Spleen (tissue), 11 donors: Measurements from ENCODE around the gene FOXQ1. TPM values are rescaled to one million over a fixed set of nuclear protein-coding genes. Genes with fewer than 3 reads are reported as not detected.

Experiments used
- DNase-seq: peaks from one replicate; pipeline ENCODE4 v3.0.0-alpha.2; 2020
- H3K27ac ChIP-seq, 8 donors: fragments of 200-600 bp; sonication (generic) in 7 of 8; 1 replicate in 4 of 8; 2 replicates in 4 of 8; pipeline versions ENCODE4 v1.5.0 to v1.8.0; 2016 to 2021; ENCODE audit warnings: inconsistent platforms in 4 of 8, mild to moderate bottlenecking in 4 of 8, moderate library complexity in 1 of 8
- H3K27me3 ChIP-seq, 7 donors: fragments of 200-600 bp; sonication (generic) in 6 of 7; replicated peaks in 1 of 7; 1 replicate in 4 of 7; 2 replicates in 3 of 7; pipeline versions ENCODE4 v1.5.0 to v1.8.0; 2016 to 2021; ENCODE audit warnings: inconsistent platforms in 3 of 7, mild to moderate bottlenecking in 1 of 7
- H3K36me3 ChIP-seq, 6 donors: fragments of 200-600 bp; sonication (generic) in 5 of 6; 1 replicate in 4 of 6; 2 replicates in 2 of 6; pipeline versions ENCODE4 v1.5.0 to v1.8.0; 2016 to 2021; ENCODE audit warnings: inconsistent platforms in 2 of 6
- H3K4me1 ChIP-seq, 6 donors: fragments of 200-600 bp; sonication (generic) in 5 of 6; 1 replicate in 3 of 6; 2 replicates in 3 of 6; pipeline versions ENCODE4 v1.5.0 to v1.8.0; 2016 to 2021; ENCODE audit warnings: inconsistent platforms in 3 of 6
- H3K4me3 ChIP-seq, 8 donors: fragments of 200-600 bp; sonication (generic) in 7 of 8; 1 replicate in 4 of 8; 2 replicates in 4 of 8; pipeline versions ENCODE4 v1.5.0 to v1.8.0; 2016 to 2021; ENCODE audit warnings: inconsistent platforms in 4 of 8, mild to moderate bottlenecking in 4 of 8, moderate library complexity in 2 of 8
- H3K9me3 ChIP-seq, 8 donors: fragments of 200-600 bp; sonication (generic) in 7 of 8; 1 replicate in 4 of 8; 2 replicates in 4 of 8; pipeline versions ENCODE4 v1.5.0 to v1.8.0; 2016 to 2021; ENCODE audit warnings: inconsistent platforms in 4 of 8
- CTCF ChIP-seq, 11 experiments: fragments of 200-600 bp in 7 of 11; fragments of 450-650 bp in 4 of 11; sonication (generic) in 4 of 11; IDR thresholded peaks in 8 of 11; conservative IDR thresholded peaks in 3 of 11; 1 replicate in 7 of 11; 2 replicates in 4 of 11; pipeline versions ENCODE4 v1.4.0 to v1.8.0; 2016 to 2021; ENCODE audit warnings: antibody characterized with exemption in 11 of 11, inconsistent platforms in 4 of 11, mild to moderate bottlenecking in 1 of 11
- POLR2A ChIP-seq, 3 donors: fragments of 450-650 bp; IDR thresholded peaks; one replicate each; pipeline ENCODE4 v1.5.1; 2017; ENCODE audit warnings: antibody characterized with exemption in 3 of 3, mild to moderate bottlenecking in 1 of 3
- POLR2AphosphoS5 ChIP-seq, 3 donors: sonication (generic); formaldehyde crosslinking; IDR thresholded peaks; one replicate each; pipeline ENCODE4 v1.5.1; 2017; ENCODE audit warnings: antibody characterized with exemption in 3 of 3
- WGBS, 5 donors: extraction: QIAGEN DNeasy Blood & Tissue Kit in 3 of 5; methylation state at CpG; one replicate each; pipeline versions ENCODE4 v1.1.5 to v1.1.7; 2013 to 2018; 5-methylcytosine and 5-hydroxymethylcytosine counted together
- intact Hi-C: fragments of 100-400 bp; cut with DNase I; formaldehyde crosslinking; loops from one replicate; pipeline ENCODE4 v1.15.0; 2023; ENCODE audit warnings: low total_unique reads
- polyA plus RNA-seq, 3 donors: library from polyadenylated mRNA; stranded (reverse); fragments of 200-250 nt; gene quantifications; one replicate each; pipeline ENCODE4 v1.2.1, GENCODE V29; 2013
- total RNA-seq, 7 donors: library from RNA; depleted of rRNA in 3 of 7; stranded (reverse); fragments of >200 nt in 3 of 7; fragmentation: NEBNext Ultra II Directional in 4 of 7; extraction: Animal tissue kit (Norgen Biotek cat#: 25700) in 4 of 7; gene quantifications; one replicate each; pipeline versions ENCODE4 v1.1.0 to v1.2.1, GENCODE V29; 2016 to 2021
- donor health status: healthy with polysubstance abuse.
- donor health status: DM: no; HTN: no; CAD: no; lungs with moderate emphysema.
- donor health status: DM: no; HTN: no; CAD: no.
- donor health status: Bipolar disorder and iron deficiency.
- donor health status: healthy.
- donor health status: DM: no; HTN: no; CAD: no.
- donor health status: DM: yes; HTN: yes; CAD: no.

The FOXQ1 gene
- total and polyA plus RNA-seq, 10 donors: 0.10 to 0.33 (median 0.17) TPM; not detected in 4

- Histone ChIP-seq H3K27me3 (peaks cover 0 to 49% (median 0%) of the 10 kb centered on the region in 7 donors), H3K36me3 (no peaks in the 10 kb centered on the region), H3K9me3 (peaks cover 0 to 4% (median 0%) of the 10 kb centered on the region in 8 donors), H3K27ac (no peak overlapping the region), H3K4me1 (peaks cover 0 to 4% (median 0%) of the 10 kb centered on the region in 6 donors), H3K4me3 (no peak overlapping the region)
- no peak for DNase-seq
- intact Hi-C loops: no loop called here
- TF ChIP-seq POLR2A (IDR thresholded peaks at IDR 0.05) (no peak), CTCF (IDR thresholded peaks at IDR 0.05 in 8 of 11, conservative IDR thresholded peaks at IDR 0.05 in 3 of 11) (no peak), POLR2AphosphoS5 (IDR thresholded peaks at IDR 0.05) (no peak)
- 71 to 81% (median 78%) methylated on average over 4 of the region's 4 CpGs for WGBS, 5 donors
Measured at GRCh38 chr6:1290805-1291204, 21.1 kb upstream of the FOXQ1 start.

DNA sequence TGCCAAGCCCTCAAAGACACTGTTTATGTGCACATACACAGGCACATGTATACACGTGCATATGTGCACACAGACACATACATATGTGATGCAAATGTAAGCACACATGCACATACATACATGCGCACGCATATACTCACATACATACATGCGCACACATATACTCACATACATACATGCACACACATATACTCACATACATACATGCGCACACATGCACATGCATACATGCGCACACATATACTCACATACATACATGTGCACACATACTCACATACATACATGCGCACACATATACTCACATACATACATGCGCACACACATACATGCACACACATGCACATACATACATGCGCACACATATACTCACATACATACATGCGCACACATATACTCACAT lies 20.5 kb upstream of the FOXQ1 start:
- intact Hi-C loops: no loop called here
- H3K9me3 ChIP-seq: peaks cover 0 to 4% (median 0%) of the 10 kb centered on the region in 8 donors
- no peak for DNase-seq
- WGBS, 5 donors: 76 to 97% (median 89%) methylated on average over 10 of the region's 10 CpGs
- H3K27me3 ChIP-seq: peaks cover 0 to 55% (median 0%) of the 10 kb centered on the region in 7 donors
- TF ChIP-seq POLR2A (IDR thresholded peaks at IDR 0.05) (no peak), CTCF (IDR thresholded peaks at IDR 0.05 in 8 of 11, conservative IDR thresholded peaks at IDR 0.05 in 3 of 11) (no peak), POLR2AphosphoS5 (IDR thresholded peaks at IDR 0.05) (no peak)
- H3K4me3 ChIP-seq: no peak overlapping the region
- H3K27ac ChIP-seq: no peak overlapping the region
- no peaks in the 10 kb centered on the region for H3K36me3 ChIP-seq
- H3K4me1 ChIP-seq: no peaks in the 10 kb centered on the region

DNA sequence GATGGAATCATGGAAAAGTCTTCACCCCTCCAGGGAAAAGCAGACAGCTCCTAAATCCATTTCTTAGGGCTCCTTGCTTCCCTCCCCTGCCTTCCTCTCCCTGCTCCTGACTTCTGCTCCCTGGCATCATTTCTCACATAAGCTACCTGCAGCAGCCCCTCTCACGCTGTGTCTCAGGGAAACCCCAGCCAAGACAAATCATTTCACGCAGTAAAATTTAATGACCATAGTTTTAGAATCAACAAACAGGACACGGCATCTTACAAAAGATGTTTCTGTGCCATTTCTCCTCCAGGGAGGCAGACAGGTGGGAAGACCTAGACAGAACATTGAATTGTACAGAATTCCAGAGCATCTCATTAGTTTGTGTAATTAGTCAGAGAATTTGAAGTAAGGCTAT lies 16.5 kb upstream of the FOXQ1 start:
- DNase-seq: no peak
- intact Hi-C loops: no loop called here
- WGBS, 5 donors: 74 to 88% (median 86%) methylated on average over 3 of the region's 3 CpGs

DNA sequence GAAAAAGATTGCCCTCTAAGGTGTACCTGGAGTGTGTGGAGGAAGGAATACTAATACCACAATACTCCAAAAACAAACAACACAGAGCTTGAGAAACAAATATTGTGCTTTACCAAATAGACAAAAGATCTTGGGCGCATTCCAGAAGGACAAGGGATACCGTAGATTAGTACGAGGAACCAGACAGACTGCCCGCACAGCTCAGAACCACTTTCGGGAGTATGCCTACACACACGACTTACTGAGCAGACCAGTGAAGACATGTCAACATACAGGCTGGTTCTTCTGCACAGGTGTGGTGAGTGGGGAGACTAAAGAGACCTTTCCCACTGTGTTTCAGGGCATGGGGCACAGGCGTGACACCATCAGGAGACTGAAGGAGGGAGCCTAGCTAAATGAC lies 15.8 kb upstream of the FOXQ1 start:
- no peak overlapping the region for H3K27ac ChIP-seq
- no peaks in the 10 kb centered on the region for H3K36me3 ChIP-seq
- H3K4me1 ChIP-seq: no peaks in the 10 kb centered on the region
- H3K9me3 ChIP-seq: peaks cover 0 to 7% (median 3%) of the 10 kb centered on the region in 8 donors
- TF ChIP-seq POLR2AphosphoS5 (IDR thresholded peaks at IDR 0.05) (no peak), POLR2A (IDR thresholded peaks at IDR 0.05) (no peak), CTCF (IDR thresholded peaks at IDR 0.05 in 8 of 11, conservative IDR thresholded peaks at IDR 0.05 in 3 of 11) (no peak)
- intact Hi-C loops: no loop called here
- no peak overlapping the region for H3K4me3 ChIP-seq
- DNase-seq: no peak
- peaks cover 0 to 54% (median 0%) of the 10 kb centered on the region in 7 donors for H3K27me3 ChIP-seq
- 83 to 88% (median 87%) methylated on average over 5 to 7 of the region's 7 CpGs for WGBS, 5 donors

More for the DNA sequence above, 16.5 kb upstream of the FOXQ1 start:
- H3K9me3 ChIP-seq: peaks cover 0 to 4% (median 0%) of the 10 kb centered on the region in 8 donors
- no peak overlapping the region for H3K4me3 ChIP-seq
- H3K4me1 ChIP-seq: no peaks in the 10 kb centered on the region
- H3K27ac ChIP-seq: no peak overlapping the region
- H3K27me3 ChIP-seq: peaks cover 0 to 56% (median 1%) of the 10 kb centered on the region in 7 donors
- TF ChIP-seq CTCF (IDR thresholded peaks at IDR 0.05 in 8 of 11, conservative IDR thresholded peaks at IDR 0.05 in 3 of 11) (no peak), POLR2A (IDR thresholded peaks at IDR 0.05) (no peak)
- H3K36me3 ChIP-seq: no peaks in the 10 kb centered on the region
